Kidney tubule cell (primary cell): ENCODE measurements around the gene RXYLT1.

Experiments used
- DNase-seq: peaks from one replicate; pipeline ENCODE4 v3.0.0-alpha.2; 2018; ENCODE audit warnings: low spot score

Gene RXYLT1

DNA sequence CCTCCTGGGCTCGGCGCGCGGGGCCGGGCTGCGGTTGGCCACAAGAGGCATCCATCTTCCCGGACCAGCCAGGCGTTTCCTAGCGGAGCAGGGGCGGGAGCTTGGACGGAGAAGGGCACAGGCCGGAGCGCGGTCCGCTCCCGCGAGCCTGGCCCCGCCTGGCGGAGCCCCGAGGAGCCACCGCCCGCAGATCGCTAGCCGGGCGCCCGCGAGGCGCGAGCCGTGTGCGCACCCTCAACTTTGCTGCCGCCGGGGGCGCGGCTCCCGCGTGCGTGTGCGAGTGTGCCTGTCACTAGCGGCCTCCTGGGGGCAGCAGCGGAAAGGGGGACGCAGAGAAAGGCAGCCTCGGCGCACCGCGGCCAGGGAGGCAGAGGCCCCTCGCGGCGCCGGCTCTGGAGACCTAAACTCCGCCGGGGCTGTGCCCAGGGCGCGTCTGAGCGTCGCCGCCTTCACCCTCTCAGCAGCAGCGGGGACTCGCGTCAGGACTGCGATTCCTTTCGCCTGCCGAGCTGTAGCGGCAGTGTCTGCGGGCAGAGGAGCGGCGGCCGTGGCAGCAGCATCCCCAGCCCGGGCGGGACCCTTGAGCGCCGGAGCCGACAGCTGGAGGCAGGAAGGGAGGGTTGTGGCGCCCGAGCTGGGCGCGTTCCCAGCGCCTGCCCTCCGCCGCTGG is 64.1 kb downstream of the RXYLT1 start:
- DNase-seq: peak; percentile 96

DNA sequence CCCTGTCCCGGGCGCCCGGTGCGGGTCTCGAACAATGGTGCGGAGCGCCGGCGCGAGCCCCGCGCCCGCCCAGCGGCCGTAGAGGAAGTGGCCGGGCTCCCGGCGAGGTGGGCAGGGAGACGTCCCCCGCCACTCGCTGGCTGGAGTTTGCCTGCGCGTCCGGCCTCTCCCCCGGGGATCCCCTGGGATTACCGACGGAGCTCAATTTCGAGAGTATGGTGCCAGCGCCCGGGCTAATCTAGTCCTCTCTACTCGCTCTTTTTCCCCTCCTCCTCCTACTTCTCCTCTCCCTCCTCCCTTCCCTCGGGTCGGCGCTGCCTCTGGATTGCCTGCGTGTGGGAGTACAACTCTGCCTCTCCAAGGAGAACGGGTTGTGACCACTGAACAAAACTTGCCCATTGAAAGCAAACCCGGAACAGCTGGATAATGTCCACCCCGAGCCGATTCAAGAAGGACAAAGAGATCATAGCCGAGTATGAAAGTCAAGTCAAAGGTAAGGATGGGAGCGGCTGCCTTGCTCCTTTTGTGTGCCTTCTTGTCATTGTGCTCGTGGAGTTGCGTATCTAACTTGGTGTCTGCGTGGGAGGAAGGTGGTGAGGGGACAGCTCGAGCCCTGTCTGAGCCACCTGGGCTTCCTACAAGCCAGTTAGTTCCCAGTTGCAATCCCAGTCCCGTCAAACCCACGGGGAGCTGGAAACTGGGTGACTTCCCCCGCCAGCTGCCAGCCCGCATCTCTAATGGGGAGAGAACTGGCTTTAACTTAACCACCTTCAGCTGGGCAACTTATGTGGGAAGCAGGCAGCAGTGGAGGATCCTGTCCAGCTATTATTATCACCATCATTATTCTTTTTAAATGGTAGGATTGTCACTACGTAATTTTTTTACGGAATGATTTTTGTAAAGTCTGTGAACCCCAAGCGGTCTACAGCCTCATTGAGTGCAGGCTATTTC is 65.0 kb downstream of the RXYLT1 start, which contains the start of gene SRGAP1:
TSS of gene SRGAP1 (plus strand) at position 310 of the 951 bp plus-strand sequence. CDS start at position 427, 117 bp downstream.
- peak; percentile 73 for DNase-seq

DNA sequence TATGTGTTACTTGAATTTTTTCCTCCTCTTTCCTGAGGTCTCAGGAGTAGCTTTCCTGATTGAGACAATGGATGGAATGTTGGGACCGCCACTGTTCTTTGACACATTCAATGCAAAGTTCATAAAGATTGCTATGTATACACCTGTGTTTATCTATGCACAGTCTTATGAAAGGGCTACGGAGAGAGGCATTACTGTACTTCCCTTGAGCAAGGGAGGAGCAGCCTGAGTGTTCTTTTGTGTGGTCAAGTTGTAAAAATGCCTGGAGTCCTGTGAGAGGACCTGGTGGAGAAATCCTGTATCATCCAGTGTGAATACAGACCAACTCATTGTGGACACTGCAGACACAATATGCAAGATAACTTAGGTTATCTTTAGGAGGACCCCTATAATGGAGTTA is 66.0 kb downstream of the RXYLT1 start:
- DNase-seq: peak; percentile 56

GRCh38 chr12:63846238-63846967 is 66.7 kb downstream of the RXYLT1 start:
- DNase-seq: peak; percentile 18

GRCh38 chr12:63848450-63848849 is 68.7 kb downstream of the RXYLT1 start:
- DNase-seq: no peak

GRCh38 chr12:63849106-63849620 is 69.5 kb downstream of the RXYLT1 start:
- no peak for DNase-seq

GRCh38 chr12:63849641-63850040 is 69.9 kb downstream of the RXYLT1 start:
- no peak for DNase-seq

GRCh38 chr12:63853978-63854377 is 74.3 kb downstream of the RXYLT1 start:
- DNase-seq: no peak

DNA sequence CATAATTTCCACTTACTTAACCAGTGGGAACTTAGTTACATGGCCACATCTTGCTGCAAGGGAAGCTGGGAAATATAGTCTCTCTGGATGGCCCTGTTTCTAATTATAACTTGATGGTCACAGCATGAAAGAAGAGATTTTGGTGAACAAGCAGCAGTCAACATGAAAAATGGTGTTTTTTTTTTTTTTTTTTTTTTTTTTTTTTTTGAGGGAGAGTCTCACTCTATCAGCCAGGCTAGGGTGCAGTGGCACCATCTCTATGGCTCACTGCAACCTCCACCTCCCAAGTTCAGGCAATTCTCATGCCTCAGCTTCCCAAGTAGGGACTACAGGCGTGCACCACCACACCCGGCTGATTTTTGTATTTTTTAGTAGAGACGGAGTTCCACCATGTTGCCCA is 75.6 kb downstream of the RXYLT1 start:
- no peak for DNase-seq

GRCh38 chr12:63857771-63858670 is 78.3 kb downstream of the RXYLT1 start:
- peak; percentile 39 for DNase-seq
